Measurements from ENCODE around the gene BEST3.

DNA sequence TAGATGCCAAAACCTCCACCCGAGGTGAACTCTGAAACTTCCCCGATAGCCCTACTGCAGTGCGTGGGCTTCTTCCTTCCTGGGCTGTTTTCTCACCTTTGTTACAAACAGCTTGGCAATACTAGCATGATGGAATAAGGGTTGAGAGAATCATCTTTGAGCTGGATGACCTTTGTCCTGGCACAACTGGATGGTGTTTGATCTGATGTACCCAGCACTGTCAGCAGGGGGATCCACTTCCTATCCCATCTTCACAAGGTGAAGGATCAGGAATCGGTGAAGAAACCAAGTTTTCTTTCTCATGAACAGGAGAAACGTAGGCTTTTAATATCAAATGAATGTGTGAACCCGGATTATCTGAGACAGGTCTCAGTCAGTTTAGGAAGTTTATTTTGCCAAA is 68.9 kb downstream of the BEST3 start:
- TF ChIP-seq, protein P1, sequence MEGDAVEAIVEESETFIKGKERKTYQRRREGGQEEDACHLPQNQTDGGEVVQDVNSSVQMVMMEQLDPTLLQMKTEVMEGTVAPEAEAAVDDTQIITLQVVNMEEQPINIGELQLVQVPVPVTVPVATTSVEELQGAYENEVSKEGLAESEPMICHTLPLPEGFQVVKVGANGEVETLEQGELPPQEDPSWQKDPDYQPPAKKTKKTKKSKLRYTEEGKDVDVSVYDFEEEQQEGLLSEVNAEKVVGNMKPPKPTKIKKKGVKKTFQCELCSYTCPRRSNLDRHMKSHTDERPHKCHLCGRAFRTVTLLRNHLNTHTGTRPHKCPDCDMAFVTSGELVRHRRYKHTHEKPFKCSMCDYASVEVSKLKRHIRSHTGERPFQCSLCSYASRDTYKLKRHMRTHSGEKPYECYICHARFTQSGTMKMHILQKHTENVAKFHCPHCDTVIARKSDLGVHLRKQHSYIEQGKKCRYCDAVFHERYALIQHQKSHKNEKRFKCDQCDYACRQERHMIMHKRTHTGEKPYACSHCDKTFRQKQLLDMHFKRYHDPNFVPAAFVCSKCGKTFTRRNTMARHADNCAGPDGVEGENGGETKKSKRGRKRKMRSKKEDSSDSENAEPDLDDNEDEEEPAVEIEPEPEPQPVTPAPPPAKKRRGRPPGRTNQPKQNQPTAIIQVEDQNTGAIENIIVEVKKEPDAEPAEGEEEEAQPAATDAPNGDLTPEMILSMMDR (IDR thresholded peaks at IDR 0.05): no peak
- TF ChIP-seq POLR2A (IDR thresholded peaks at IDR 0.05): no peak
